Activated CD4-positive, alpha-beta T cell treated with anti-CD3 and anti-CD28 coated beads, Interleukin-2, amount 50 U/mL, for 48 hours (primary cell): ENCODE results near the gene ADPRHL1.

Experiments
- DNase-seq, 2 experiments: peaks; one replicate each; pipeline ENCODE4 v3.0.0-alpha.2; 2020

Gene ADPRHL1

GRCh38 chr13:113430378-113431110 lies 22.7 kb downstream of the ADPRHL1 start:
- no peak for DNase-seq

GRCh38 chr13:113429608-113429985 lies 23.7 kb downstream of the ADPRHL1 start:
- no peak for DNase-seq

GRCh38 chr13:113428871-113429607 lies 24.2 kb downstream of the ADPRHL1 start:
- no peak for DNase-seq

GRCh38 chr13:113428469-113428865 lies 24.8 kb downstream of the ADPRHL1 start:
- DNase-seq = no peak

GRCh38 chr13:113427562-113428468 lies 25.5 kb downstream of the ADPRHL1 start:
- DNase-seq = no peak

GRCh38 chr13:113426591-113426986 lies 26.7 kb downstream of the ADPRHL1 start:
- no peak for DNase-seq

GRCh38 chr13:113425941-113426590 lies 27.2 kb downstream of the ADPRHL1 start:
- no peak for DNase-seq

- no peak for DNase-seq
These were observed 29.6 kb downstream of the ADPRHL1 start for GRCh38 chr13:113423520-113424163.

- DNase-seq = no peak
These were observed 30.3 kb downstream of the ADPRHL1 start for GRCh38 chr13:113422807-113423519.

GRCh38 chr13:113421673-113422270 lies 31.5 kb downstream of the ADPRHL1 start:
- DNase-seq = no peak

- peak; percentile 3 to 6 for DNase-seq
These were observed 32.3 kb downstream of the ADPRHL1 start for GRCh38 chr13:113420833-113421600.

GRCh38 chr13:113420232-113420631 lies 33.1 kb downstream of the ADPRHL1 start:
- DNase-seq = no peak

- DNase-seq = no peak
These were observed 33.6 kb downstream of the ADPRHL1 start for GRCh38 chr13:113419531-113420193.

- no peak for DNase-seq
These were observed 34.6 kb downstream of the ADPRHL1 start for GRCh38 chr13:113418722-113419049.

- DNase-seq = no peak
These were observed 35.2 kb downstream of the ADPRHL1 start for GRCh38 chr13:113417836-113418721.

- DNase-seq = no peak
These were observed 36.1 kb downstream of the ADPRHL1 start for GRCh38 chr13:113417008-113417751.

- DNase-seq = no peak
These were observed 37.5 kb downstream of the ADPRHL1 start for GRCh38 chr13:113415825-113416224.

GRCh38 chr13:113415032-113415431 lies 38.3 kb downstream of the ADPRHL1 start:
- DNase-seq = no peak
